ENCODE data around the gene C1QTNF9. TPM values are rescaled to one million over a fixed set of nuclear protein-coding genes. Genes with fewer than 3 reads are reported as not detected.

C1QTNF9 gene
- total RNA-seq, 1 experiment from 2014 or later, result not detected

DNA sequence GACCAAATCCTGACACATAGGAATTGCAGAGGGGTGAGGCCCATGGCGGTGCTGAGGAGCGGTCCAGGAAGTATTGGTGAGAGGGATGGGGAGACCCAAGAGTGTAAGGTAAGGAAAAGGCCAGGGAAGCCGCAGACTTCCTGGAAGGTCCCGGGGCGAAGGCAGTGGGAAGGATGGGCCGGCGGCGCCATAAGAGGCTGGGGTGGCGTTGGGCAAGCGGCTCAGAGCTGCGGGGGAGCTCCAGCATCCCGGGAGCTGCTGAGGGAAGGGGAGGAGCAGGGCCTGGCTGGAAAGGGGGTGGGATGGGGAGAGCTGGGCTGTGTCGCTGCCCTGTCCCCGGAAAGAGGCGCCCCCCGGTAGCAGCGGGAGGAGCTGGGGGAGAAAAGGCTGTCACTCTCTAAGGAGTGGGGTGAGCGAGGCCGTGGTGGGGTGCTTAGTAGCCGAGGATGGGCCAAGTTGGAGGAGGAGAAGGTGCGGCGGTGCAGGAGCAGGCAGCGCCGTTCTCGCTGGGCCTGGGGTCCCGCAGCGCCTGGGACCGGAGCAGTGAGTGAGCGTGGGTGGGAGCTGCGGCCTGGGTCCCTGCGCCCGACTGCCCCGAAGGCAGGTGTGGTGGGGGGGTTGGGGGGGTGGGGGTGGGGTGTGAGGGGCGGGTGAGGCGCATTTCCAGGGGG, 30.7 kb downstream of the C1QTNF9 start:
- BruUV-seq (replicated peaks), result no TSS peak
- H3K27me3 Mint-ChIP-seq (ENCODE audit: insufficient read depth, unreplicated experiment), result peaks cover 12% of the 10 kb centered on the region
- CTCF ChIA-PET, result no interaction called here

DNA sequence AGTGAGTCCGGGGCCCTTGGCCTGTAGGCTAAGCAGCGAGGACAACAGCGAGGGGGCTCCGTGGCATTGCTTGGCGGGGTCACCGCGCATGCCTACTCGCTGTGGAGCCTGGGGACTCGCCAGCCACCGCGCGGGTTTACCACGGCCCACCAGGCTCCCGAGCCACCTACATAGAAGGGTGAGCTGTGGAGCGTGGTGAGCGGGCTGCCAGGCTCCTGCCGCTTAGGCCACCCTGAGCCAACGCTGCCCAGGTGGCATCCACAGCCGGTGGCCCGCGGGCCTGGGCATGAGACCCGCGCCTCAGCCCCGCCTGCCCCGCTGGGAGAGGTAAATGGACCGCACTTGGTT, 31.2 kb downstream of the C1QTNF9 start:
- Mint-ChIP-seq H3K27me3 (ENCODE audit: insufficient read depth, unreplicated experiment) (peaks cover 12% of the 10 kb centered on the region), H3K4me1 (ENCODE audit: low read depth, unreplicated experiment) (no peaks in the 10 kb centered on the region), H3K36me3 (ENCODE audit: insufficient read depth, unreplicated experiment) (no peaks in the 10 kb centered on the region), H3K4me3 (ENCODE audit: unreplicated experiment) (no peak overlapping the region), H3K27ac (ENCODE audit: unreplicated experiment) (no peak overlapping the region), H3K9me3 (ENCODE audit: unreplicated experiment) (no peaks in the 10 kb centered on the region)
- no peak for DNase-seq
- Histone ChIP-seq H3K4me1 (no peaks in the 10 kb centered on the region), H3K36me3 (ENCODE audit: control insufficient read depth, insufficient read depth, low read length) (no peaks in the 10 kb centered on the region), H3K27me3 (replicated peaks; ENCODE audit: control insufficient read depth, insufficient read depth, low read length) (no peaks in the 10 kb centered on the region), H3K4me3 (ENCODE audit: low read depth, low read length) (no peak overlapping the region), H3K9me3 (0 out of 2 replicates have a peak, but pooled peaks cover 4% of the 10 kb centered on the region)
- no TSS peak for BruUV-seq (replicated peaks)
- POLR2A ChIA-PET, result no interaction called here
- CTCF ChIA-PET, result no interaction called here
- TF ChIP-seq, protein P1, sequence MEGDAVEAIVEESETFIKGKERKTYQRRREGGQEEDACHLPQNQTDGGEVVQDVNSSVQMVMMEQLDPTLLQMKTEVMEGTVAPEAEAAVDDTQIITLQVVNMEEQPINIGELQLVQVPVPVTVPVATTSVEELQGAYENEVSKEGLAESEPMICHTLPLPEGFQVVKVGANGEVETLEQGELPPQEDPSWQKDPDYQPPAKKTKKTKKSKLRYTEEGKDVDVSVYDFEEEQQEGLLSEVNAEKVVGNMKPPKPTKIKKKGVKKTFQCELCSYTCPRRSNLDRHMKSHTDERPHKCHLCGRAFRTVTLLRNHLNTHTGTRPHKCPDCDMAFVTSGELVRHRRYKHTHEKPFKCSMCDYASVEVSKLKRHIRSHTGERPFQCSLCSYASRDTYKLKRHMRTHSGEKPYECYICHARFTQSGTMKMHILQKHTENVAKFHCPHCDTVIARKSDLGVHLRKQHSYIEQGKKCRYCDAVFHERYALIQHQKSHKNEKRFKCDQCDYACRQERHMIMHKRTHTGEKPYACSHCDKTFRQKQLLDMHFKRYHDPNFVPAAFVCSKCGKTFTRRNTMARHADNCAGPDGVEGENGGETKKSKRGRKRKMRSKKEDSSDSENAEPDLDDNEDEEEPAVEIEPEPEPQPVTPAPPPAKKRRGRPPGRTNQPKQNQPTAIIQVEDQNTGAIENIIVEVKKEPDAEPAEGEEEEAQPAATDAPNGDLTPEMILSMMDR (IDR thresholded peaks at IDR 0.05; ENCODE audit: insufficient read depth in 1 of 2, low read depth in 1 of 2, low read length in 1 of 2, severe bottlenecking in 1 of 2, unreplicated experiment in 1 of 2), result no peak
- intact Hi-C loops (cut with micrococcal nuclease; ENCODE audit: unreplicated experiment), result no loop called here

More for the DNA sequence above, 30.7 kb downstream of the C1QTNF9 start:
- no peak for DNase-seq
- Mint-ChIP-seq H3K27ac (ENCODE audit: unreplicated experiment) (no peak overlapping the region), H3K4me1 (ENCODE audit: low read depth, unreplicated experiment) (no peaks in the 10 kb centered on the region), H3K4me3 (ENCODE audit: unreplicated experiment) (no peak overlapping the region), H3K36me3 (ENCODE audit: insufficient read depth, unreplicated experiment) (no peaks in the 10 kb centered on the region), H3K9me3 (ENCODE audit: unreplicated experiment) (no peaks in the 10 kb centered on the region)
- POLR2A ChIA-PET, result no interaction called here
- no peaks in the 10 kb centered on the region for H3K36me3 ChIP-seq (ENCODE audit: control insufficient read depth, insufficient read depth, low read length)
- TF ChIP-seq, protein P1 (IDR thresholded peaks at IDR 0.05; ENCODE audit: insufficient read depth in 1 of 2, low read depth in 1 of 2, low read length in 1 of 2, severe bottlenecking in 1 of 2, unreplicated experiment in 1 of 2), result no peak
- 0 out of 2 replicates have a peak, but pooled peaks cover 4% of the 10 kb centered on the region for H3K9me3 ChIP-seq
- H3K4me1 ChIP-seq, result no peaks in the 10 kb centered on the region
- no peak overlapping the region for H3K4me3 ChIP-seq (ENCODE audit: low read depth, low read length)
- intact Hi-C loops (cut with micrococcal nuclease; ENCODE audit: unreplicated experiment), result no loop called here
- H3K27me3 ChIP-seq (replicated peaks; ENCODE audit: control insufficient read depth, insufficient read depth, low read length), result no peaks in the 10 kb centered on the region

DNA sequence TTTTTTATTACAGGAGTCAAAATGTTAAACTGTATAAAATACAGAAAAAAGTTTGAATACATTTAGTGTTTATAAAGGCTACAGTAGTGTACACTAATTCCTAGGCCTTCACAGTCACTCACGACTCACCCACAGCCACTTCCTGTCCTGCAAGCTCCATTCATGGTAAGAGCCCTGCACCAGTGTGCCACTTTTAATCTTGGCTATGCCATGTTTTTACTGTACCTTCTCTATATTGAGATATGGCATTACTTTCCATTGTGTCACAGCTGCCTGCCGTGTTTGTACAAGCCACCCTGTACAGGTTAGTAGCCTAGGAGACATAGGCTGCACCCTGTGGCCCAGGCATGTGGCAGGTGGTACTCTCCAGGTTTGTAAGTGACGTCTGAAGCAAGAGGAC, 32.1 kb downstream of the C1QTNF9 start:
- H3K36me3 Mint-ChIP-seq (ENCODE audit: insufficient read depth, unreplicated experiment), result no peaks in the 10 kb centered on the region
- Histone ChIP-seq H3K4me3 (ENCODE audit: low read depth, low read length) (no peak overlapping the region), H3K4me1 (no peaks in the 10 kb centered on the region), H3K9me3 (0 out of 2 replicates have a peak, but pooled peaks cover 4% of the 10 kb centered on the region), H3K36me3 (ENCODE audit: control insufficient read depth, insufficient read depth, low read length) (no peaks in the 10 kb centered on the region), H3K27me3 (replicated peaks; ENCODE audit: control insufficient read depth, insufficient read depth, low read length) (no peaks in the 10 kb centered on the region)
- no peaks in the 10 kb centered on the region for H3K9me3 Mint-ChIP-seq (ENCODE audit: unreplicated experiment)
- H3K27me3 Mint-ChIP-seq (ENCODE audit: insufficient read depth, unreplicated experiment), result peaks cover 12% of the 10 kb centered on the region
- H3K4me1 Mint-ChIP-seq (ENCODE audit: low read depth, unreplicated experiment), result no peaks in the 10 kb centered on the region
- BruUV-seq (replicated peaks), result no TSS peak
- TF ChIP-seq, protein P1 (IDR thresholded peaks at IDR 0.05; ENCODE audit: insufficient read depth in 1 of 2, low read depth in 1 of 2, low read length in 1 of 2, severe bottlenecking in 1 of 2, unreplicated experiment in 1 of 2), result no peak
- ChIA-PET POLR2A (no interaction called here), CTCF (no interaction called here)
- DNase-seq, result no peak
- no peak overlapping the region for H3K27ac Mint-ChIP-seq (ENCODE audit: unreplicated experiment)
- intact Hi-C loops (cut with micrococcal nuclease; ENCODE audit: unreplicated experiment), result no loop called here
- H3K4me3 Mint-ChIP-seq (ENCODE audit: unreplicated experiment), result no peak overlapping the region
